NCI-H510A (cell line): ENCODE data around the gene TUBAL3.
"Not testable (repeated sequence)": the region's sequence is repeated elsewhere in the genome, so short reads cannot be mapped to it uniquely, and the experiment has no call there.

Experiments
- DNase-seq: peaks from one replicate; lab custom pipeline; 2025; lab: John Stamatoyannopoulos, UW

The TUBAL3 gene

DNA sequence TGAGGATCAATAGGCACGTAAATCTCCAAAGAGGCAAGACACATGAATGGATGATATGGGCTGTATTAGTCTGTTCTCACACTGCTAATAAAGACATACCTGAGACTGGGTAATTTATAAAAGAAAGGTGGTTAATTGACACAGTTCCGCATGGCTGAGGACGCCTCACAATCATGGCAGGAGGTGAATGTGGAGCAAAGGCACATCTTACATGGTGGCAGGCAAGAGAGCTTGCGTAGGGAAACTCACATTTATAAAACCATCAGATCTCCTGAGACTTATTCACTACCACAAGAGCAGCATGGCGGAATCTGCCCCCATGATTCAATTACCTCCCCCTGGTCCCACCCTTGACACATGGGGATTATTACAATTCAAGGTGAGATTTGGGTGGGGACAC lies 25.4 kb downstream of the TUBAL3 start:
- DNase-seq: not testable (repeated sequence)

DNA sequence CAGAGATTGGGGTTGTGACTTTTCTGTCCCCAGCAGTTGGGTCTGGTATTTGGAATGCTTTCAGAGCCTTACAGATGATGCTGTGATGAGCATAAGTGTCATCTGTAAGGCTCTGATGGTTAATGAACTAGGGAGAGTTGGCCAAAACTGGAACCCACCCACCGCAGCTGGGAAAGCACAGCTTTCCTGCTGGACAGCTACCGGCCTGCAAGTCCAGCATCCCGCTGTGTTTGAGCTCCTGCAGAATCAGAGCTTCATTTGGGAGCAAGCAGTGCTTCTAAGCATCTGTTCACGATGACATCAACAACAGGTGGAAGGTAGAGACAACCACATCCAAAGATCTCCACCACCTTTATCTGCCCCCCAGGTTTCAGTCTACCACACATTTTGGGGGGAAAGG lies 28.2 kb downstream of the TUBAL3 start:
- DNase-seq: no peak

DNA sequence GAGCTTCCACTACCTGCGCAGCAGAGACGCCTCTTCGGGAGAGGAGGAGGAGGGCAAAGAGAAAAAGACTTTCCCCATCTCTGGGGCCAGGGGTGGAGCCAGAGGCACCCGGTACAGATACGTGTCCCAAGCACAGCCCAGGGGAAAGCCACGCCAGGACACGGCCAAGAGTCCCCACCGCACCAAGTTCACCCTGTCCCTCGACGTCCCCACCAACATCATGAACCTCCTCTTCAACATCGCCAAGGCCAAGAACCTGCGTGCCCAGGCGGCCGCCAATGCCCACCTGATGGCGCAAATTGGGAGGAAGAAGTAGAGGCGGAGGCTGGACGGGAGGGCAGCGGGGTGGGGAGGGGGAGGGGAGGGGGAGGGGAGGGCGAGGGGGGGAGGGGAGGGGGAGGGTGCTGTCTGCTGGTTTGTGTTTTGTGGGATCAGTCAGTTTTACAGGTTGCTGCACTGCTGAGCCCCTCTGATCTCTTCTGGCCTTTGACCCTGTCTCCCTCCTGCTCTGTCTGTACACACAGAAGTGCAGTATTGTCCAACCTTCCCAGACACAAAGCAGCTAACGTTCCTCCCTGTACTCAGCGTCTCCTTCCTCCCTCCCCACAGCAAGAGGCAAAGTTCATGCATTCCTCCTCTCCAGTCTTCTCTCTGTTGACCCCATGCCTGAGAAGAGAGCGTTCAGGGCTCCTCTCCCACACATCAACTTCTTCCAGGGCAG lies 30.6 kb downstream of the TUBAL3 start:
- no peak for DNase-seq

DNA sequence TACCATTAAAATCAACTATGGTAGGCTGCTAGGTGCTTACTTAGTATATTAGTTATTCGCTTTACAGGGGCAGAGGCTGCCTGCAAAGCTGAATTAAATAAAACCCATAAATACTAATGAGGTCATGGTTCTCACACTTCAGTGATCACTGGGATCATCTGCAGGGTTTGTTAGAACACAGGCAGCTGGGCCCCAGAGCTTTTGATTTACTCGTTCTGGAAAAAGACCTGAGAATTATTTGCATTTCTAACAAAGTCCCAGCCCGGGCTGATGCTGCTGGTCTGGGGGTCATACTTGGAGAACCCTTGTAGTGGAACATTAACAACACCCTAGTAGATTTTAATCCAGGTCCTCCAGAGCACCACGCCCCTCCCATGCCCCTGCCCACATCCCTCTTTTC lies 31.3 kb downstream of the TUBAL3 start:
- DNase-seq: no peak

DNA sequence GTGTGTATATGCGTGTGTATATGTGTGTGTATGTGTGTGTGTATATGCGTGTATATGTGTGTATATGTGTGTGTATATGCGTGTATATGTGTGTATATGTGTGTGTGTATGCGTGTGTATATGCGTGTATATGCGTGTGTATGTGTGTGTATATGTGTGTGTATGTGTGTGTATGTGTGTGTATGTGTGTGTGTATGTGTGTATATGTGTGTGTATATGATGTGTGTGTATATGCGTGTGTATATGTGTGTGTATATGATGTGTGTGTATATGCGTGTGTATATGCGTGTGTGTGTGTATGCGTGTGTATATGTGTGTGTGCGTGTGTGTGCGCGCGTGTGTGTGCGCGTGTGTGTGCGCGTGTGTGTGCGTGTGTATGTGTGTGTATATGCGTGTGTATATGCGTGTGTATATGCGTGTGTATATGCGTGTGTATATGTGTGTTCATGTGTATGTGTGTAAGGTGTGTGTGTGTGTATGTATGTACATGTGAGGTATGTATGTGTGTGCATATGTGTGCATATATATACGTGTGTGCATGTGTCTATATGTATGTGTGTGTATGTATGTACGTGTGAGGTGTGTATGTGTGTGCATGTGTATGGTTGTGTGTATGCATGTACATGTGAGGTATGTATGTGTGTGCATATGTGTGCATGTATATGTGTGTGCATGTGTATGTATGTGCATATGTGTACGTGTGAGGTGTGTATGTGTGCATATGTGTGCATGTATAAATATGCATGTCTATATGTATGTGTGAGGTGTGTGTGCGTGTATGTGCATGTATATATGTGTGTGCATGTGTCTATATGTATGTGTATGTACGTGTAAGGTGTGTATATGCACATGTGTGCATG lies 33.9 kb downstream of the TUBAL3 start:
- DNase-seq: no peak

DNA sequence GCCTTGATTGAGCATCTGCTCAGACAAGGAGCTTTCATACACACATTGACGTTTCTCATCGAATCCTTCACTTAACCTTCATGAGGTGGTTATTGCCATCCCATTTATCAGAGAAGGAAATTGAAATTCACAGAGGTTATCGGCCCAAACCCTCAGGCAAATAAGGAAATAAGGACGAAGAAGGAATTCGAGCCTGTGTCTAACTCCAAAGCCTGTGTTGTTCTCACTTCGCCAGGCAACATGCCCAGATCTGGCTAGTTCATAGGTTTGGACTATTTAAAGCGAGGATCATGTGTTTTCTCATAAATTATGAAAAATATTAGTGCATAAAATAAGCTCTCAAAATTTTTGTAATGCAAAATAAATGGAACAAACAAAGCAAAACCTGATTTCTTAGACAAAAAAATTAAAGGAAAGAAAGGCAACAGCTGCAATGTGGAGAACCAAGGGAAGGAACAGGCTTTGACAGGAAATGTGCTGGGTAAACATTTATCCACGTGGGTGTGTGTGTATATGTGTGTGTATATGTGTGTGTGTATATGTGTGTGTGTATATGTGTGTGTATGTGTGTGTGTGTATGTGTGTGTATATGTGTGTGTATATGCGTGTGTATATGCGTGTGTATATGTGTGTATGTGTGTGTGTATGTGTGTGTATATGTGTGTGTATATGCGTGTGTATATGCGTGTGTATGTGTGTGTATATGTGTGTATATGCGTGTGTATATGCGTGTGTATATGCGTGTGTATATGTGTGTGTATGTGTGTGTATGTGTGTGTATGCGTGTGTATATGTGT lies 35.1 kb downstream of the TUBAL3 start:
- DNase-seq: no peak

DNA sequence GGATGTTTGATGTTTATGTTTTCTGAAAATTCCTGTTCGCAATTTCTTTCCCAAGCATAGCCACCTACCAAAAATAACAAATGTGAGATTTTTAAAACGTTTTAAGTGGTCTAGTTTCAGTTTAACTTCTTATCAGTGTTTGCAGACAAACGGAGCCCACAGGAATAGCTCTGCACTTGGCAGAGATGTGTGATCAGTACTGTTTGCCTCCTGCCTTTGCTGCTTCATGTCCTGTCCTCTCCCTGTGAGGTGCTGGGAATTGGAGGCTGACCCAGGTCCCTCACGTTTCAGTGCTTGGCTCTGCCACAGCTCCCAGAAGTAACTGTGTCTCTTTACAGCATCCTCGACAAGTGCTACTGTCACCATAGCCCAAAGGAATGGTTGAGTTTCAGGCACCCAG lies 38.7 kb downstream of the TUBAL3 start:
- no peak for DNase-seq

DNA sequence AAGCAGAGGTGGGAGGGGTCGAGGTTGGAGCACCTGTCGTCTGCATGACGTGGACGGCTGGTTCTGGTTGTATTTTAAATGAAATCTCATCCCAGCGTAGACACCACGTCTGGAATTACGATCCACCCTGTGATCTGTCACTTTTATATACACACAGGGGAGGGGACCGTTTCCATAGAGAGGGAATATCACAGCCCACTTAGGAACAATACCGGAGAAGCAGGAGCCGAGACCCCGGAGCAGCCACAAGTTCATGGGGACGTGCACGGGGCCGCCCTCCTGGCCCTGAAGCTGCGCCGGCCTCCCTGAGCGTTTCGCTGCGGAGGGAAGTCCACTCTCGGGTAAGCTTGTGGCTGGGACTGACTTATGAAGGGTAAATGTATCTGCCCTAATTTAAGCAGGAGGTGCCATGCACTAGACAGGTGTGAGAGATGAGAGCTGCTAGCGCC lies 39.7 kb downstream of the TUBAL3 start, which contains the start of gene UCN3:
Gene UCN3 (plus strand): TSS at position 77 of the 449 bp plus-strand sequence. CDS start 8,755 bp downstream, outside the sequence.
- DNase-seq: no peak

DNA sequence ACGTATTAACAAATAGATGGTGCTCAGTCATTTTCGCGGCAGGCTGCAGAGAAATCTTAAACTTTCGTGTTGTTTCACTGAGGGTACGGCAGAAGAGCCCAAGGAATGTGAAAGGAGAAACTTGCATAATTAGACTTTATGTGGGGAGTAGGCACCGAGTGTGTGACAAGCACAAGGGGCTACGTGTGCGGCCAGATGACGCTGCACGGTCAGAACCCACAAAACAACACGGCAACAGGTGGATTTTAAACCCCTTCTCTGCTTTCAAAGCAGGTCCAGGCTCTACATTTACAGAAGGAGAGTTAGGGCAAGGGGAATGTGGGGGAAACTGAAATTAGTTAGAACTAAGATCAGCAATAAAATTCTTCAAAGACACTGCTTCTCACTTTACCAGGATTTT lies 40.3 kb downstream of the TUBAL3 start:
- no peak for DNase-seq

DNA sequence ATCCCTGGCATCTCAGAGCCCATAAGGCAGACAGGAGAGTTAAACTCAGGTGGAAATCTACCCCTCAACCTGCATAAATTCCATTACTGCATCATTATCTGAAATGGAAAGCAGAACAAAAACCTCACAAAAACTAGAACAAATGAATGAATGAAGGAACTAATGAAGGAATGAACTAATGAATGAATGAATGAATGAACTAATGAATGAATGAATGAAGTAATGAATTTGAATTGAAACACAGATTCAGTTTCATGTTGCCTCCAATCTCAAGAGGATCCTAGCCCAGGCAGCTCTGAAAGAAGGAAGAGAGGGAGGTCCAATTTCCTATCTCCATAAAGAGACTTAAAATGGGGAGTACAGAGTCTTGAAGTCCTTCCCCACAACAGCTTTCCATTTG lies 41.8 kb downstream of the TUBAL3 start:
- DNase-seq: no peak

DNA sequence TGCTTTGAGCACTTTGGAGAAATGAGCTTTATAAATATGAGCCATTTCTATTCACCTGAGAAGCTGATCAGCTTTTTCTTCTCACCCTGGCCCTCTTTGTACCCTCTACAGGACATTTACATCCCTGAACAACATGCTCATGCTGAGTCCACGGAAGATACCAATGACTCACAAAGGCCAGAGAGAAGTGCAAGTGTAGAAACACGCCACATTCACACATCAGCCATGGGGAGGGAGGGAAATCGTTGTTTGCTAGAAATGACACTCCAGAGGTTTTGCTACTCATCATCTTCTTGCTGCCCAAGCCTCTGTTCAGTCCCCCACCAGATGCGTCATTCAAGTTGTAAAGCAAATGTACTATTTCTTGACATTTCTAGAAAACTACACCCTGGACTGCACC lies 42.7 kb downstream of the TUBAL3 start:
- no peak for DNase-seq

DNA sequence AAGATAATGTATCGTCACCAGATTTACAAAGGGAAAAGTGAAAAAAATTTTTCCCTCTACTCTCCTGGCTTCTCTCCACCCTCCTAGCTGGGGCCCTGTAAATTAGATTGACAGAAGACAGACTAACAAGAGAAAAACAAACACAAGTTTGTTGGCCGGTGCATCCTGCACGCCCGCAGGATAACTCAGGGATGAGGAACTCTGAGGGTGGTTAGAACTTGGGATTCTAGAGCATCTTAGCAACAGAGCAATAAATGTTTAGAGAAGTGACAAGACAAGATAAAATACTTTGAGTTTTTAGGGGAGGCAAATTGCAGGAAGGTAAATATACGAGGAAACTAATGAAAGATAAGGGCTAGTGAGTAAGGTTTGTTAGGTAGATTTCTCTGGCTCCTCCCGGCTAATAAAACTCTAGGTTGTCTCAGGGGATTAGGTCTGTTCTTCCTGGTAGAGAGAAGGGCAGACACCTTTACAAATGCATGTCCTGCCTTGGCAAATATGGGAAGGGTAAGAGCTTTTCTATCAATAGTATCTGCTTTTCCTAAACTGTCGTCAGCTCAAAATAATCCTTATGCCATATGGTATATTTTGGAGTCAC lies 44.2 kb downstream of the TUBAL3 start:
- no peak for DNase-seq

DNA sequence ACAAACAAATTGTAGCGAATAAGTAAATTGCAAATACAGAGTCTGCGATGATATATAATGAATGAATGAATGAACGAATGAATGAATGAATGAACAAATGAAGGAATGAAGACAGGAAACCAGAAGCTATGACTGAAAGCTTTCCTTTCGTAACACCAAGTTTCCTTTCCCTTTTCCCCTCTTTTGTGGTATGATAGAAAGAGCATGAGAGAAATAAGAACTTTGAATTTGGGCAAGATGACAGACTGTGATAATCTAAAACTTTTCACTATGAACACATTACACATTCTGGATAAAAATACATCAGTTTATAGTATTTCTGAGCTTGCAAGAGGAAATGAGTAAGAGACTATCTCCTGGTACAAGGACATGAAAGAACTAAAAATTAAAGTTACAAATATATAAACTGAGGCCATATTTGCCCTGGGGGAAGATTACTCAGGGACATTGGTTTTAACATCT lies 48.3 kb downstream of the TUBAL3 start:
- no peak for DNase-seq

DNA sequence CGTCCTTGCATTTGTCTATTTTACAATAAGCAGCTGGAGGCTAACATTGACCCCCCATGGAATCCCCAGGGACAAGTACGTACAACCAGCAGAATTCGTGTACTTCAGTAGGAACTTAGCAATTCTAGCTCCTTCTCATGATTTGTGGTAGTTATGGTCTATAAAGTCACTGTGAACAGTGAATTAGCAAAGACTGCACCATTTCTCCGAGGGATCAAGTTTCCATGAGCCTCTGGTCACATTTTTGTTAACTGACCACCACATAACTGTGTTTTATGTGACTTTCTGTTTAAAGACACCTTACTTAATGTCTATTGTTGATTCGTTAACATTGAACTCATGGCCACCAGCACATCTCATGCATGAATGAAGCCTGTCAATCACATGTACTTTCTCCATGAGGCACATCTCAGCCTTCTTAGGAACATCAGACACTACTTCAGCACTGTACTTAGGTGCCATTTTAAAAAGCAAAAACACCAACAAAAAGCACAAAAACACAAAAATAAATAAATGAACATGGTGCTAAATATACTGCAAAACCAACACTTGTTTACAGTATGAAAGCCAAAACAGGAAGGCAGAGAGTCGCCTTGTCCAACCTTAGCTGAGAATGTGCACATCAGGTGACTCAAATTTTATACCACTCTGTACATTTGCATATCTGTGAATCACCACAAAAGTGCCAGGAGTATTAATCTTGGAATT lies 48.9 kb downstream of the TUBAL3 start:
- no peak for DNase-seq

DNA sequence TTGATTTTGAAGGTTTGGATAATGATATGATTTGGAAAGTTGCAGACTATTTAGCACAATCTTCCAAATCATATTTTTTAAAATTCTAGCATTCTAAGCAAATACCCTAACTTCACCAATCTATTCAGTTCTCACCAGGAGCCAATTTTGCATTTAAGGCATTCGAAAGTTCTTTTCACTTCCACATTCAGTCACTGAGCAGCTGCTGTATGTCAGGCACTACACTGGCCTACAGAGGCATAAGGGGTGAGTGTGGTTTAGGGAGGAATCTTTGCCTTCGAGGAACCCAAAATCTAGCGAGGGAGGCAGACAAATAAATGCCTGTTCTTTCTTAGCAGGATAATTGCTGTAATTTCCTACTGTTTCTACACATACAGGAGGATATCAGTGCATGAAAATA lies 50.6 kb downstream of the TUBAL3 start:
- DNase-seq: no peak

DNA sequence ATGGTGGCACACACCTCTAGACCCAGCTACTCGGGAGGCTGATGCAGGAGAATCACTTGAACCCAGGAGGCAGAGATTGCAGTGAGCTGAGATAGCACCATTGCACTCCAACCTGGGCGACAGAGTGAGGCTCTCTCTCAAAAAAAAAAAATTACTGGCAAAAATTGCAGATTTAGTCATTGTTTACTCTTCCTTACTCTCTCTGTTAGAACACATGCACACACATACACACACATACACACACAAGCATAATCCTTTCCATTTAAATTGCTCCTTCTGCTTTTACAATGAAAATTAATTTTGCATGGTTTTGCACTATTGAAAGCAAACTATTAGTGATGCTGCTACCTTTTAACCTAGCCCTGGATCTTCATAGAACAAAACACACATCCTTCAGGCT lies 55.3 kb downstream of the TUBAL3 start:
- DNase-seq: no peak

DNA sequence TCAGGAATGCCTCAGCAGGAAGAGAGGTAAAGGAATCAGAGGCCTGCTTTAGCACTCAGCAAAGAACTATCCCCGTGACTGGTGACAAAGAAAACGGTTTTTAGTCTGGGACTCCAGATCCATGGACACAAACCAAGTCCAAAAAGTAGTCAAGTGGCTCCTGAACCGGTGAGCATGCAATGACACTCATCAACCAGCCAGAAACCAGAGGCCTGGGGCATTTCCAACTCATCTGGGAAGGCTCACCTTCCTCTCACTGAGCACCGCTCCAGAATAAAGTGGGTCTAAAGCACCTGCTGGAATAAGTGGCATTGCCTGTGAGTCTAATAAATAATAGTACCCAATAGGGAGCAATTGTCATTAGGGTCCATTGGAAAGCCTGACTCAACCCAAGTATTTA lies 57.7 kb downstream of the TUBAL3 start:
- DNase-seq: no peak

DNA sequence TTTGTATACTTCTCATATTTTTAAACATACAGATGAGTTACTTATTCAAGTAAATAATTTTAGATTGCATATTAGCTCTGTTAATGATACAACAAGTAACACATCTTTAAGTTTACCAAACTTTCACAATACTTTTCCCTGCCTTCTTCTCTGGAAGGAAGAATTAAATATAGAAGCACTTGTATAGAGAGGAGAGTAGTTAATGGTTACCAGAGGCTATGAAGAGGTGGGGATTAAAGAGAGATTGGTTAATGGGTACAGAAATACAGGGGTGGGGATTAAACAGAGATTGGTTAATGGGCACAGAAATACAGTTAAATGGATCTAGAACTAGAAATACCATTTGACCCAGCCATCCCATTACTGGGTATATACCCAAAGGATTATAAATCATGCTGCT lies 59.9 kb downstream of the TUBAL3 start:
- no peak for DNase-seq

DNA sequence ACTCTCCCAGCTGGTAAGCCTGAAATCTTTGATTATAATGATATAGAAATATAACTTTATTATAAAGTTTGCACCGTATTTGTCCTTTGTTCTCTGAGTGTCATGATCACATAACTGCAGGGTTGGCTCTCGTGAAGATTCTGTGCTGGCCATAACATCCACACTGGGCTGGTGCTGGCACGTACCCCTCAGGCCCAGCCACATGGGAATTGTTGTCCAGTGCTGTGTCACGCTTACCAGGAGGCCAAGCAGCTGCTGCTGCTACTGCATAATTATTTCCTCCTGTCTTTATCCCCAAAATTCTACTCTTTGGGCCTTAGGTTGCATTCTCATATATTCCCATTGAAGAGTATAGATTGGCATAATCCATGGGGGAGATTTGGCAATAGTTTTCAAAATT lies 60.6 kb downstream of the TUBAL3 start:
- DNase-seq: no peak

DNA sequence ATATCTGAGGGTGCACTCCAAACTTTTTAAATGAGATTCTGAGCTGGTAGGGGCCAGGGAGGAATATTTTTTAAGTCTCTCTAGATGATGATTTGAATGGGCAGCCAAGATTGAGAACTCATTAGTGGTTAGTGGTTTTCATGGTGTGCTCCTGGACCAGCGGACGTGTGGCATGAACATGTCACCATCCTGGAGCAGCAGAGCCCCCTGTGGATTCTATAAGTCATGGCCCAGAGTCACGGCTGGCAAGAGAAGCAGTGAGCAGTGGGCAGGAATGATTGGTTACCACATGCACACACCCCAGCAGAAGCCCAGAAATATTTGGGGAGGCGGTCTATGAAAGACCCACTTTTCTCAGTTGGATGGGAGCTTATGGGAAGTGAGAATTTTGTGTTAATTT lies 61.1 kb downstream of the TUBAL3 start:
- no peak for DNase-seq
